Stimulated activated naive CD4-positive, alpha-beta T cell (primary cell): ENCODE results near the gene CTTNBP2.
"Not testable (repeated sequence)": the region's sequence is repeated elsewhere in the genome, so short reads cannot be mapped to it uniquely, and the experiment has no call there.

Source experiments
- DNase-seq, 6 experiments: peaks; one replicate each; lab custom pipeline; 2025; lab: John Stamatoyannopoulos, UW

CTTNBP2 gene

DNA sequence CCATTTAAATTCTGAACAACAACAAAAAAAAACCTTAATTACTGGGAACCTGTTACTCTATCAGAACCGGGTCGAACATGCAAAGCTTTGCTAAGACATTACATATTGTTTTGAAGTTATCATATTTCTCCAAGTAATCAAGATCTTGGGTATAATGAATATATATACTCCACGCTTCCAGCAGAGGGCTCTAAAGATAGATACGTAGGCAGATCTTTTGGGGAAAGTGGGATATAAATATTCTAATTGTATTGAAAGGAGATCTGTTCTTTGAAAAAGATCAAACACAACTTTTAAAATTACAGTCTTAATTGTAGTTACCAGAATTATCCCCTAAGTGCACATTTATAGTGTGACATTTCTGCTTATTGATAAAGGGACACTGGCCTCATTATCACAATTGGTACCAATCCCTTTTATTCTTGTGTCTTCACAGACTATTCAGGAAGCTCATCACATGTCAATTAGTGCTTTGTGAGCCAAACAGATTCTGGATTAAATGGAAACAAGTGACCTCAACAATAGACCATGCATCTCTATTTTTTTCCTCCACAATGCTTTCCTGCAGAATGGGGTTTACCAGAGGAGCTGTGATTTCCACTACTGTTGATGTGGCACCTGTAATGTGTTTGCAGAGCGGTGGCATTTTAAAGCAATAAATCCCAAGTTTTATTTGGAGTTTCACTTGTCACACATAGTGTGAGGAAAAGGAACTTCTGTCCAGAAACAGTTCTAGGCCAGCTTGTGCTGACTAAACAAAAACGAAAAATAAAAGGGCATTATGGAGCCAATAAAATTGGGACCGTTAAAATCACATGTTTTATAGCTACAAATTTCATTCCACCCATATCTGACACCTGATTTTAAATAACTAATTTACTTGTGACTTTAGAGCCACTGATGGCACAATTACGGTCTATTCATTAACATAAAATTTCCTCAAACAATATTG, 122.4 kb downstream of the CTTNBP2 start:
- DNase-seq: no peak

DNA sequence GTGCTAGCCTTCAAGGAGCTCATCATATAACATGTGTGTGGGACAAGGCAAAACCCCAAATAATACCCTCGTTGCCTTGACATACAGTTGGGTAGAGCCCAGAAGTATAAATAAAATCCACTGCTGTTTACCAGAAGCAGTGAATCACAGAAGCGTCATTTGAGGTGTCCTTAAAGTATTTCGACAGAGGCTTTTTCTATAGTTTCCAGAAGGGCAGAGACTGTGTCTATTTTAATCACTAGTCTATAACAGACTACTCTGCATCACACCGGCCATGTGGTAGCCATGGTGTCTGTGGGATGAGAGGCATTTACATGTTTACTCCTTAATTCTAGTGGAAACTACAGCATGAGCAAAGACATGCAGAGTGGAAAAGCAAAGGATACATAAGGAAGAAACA, 131.3 kb downstream of the CTTNBP2 start:
- no peak for DNase-seq

DNA sequence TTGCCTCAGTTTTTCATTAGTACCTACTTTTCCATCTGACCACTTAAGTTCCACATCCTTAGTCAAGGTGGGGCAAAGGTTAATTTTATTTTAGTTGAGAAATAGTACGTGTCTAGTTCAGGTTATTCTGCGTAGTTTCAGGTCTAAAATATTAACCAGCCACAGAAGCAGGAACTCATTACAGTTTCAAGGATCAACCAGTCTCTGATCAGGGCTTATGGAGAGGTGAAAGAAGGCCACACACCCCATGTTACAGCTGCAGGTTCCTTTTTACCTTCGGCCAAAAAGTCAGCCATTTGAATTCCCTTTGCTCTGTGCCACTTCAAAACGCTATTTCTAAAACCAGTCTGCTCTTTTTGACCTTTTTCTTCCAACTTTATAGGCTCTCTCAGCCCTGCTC, 134.2 kb downstream of the CTTNBP2 start:
- no peak for DNase-seq

DNA sequence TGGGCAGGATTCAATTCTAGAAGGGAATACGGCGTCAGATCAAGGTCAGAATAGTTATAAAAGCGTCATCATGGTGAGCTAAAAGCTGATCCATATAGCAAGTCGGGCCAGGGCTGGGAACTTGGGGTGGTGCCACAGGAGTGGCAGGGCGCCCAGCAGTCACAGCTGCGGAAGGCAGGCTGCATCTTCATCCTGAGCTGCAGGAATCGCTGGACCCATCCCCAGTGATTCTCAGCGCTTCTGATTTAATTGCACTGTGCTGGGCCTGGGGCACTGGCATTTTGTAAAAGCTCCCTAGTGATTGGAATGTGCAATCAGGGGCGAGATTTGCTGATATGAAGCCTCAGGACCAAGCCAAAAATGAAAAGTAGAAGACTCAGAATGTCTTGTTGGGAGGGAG, 135.3 kb downstream of the CTTNBP2 start:
- no peak for DNase-seq

DNA sequence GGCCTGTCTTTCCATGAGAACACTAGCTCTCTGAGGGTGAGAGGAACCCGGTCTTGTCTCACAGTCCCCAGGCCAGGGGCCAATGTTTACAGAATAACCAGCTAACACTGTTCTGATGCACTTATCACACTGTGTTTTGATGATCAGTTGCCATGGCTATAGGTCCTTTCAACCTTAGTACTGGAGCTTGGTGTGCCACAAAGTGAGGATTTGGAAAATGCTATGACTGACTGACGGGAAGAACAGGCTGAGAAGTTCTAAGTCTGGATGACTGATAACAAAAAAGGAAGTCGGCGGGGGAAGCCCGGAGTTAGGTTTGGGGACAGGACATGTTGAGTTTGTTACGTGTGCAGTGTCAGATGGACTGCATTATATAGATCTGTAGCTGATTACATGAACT, 141.8 kb downstream of the CTTNBP2 start:
- no peak for DNase-seq

DNA sequence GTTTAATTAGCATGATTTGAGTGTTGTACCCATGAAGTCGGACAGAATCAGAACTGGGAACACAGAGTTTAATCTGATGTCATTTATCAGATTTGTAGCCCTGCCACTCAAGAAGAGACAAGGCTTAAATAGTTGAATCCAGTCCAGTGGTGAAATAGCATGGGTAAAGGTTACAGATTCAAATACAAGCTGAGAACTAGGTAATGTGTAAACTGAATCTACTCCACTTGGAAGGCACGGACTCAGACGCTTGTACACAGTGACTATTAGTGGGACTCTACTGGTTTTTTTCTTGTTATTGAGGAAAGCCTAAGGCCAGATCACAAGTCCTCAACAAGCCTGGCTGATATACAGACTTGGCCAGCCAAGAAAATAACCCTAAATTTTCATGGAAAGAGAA, 142.9 kb downstream of the CTTNBP2 start:
- DNase-seq: no peak

DNA sequence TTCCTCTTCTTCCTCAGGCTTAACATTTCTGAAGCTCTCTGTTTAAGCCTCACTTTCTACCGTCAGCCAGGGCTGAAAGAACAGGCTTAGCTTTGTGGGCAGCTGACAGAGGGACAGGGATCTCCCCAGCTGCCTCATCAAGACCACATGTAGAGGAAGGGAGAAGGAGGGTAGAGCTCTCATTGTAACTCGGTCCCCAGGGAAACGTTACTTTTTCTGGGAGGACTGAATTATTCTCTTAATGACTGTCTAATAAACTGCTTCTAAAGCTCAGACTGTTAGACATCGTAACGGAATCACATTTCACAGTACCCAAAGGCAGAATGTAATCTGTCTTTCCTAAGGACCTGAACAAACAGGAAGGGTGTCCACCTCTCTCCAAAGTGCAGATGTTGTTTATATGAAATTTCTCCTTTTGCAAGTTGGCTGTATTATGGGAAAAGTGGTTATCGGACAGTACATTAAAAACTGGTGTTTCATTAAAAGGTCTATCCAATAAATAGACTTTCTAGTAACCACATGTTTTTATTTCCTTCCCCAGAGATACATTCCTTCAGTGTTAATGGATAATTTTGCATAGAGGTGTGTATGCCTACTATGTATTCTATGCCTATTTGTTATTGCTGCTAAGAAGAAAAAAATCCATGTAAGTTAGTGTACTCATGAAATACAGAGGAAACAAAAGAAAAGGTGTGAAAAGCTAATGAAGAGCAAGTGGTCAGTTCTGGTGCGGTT, 144.2 kb downstream of the CTTNBP2 start:
- DNase-seq: no peak

DNA sequence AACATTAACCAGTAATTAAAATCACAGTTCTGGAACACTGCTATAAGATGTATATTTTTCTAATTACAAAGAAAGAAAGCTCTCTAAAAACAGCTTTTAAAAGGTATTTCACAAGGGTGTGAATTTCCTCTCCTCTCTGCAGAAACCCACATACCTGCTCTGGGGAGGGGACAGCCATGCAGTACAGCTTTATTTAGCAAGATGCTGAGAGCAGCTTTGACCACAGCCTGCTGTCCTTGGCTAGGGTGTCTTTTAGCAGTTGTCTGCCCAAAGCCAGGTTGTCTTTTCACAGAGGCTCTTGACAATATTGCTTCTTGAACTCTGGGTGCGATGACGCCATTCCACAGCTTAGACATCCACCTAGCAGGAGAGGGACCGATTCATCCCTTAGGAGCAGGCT, 148.3 kb downstream of the CTTNBP2 start:
- DNase-seq: no peak

DNA sequence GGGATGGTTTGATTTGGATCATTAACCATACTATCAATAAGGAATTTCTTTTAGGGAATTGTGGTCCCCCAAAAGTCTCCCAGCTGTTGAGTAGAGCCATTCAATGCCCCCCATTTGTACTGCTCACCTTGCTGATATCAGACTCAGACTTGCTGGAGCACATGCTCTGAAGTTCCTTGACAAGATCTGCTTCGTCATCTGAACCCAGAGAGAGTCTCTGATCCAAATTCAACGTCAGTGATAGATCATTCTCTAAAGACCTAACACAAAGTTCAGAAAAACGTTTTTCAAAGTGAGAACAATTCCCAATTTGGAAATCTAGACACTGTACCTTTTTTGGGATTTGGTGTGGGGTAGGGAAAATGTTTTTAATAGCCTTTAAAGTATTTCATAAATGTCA, 153.9 kb downstream of the CTTNBP2 start:
- no peak for DNase-seq

DNA sequence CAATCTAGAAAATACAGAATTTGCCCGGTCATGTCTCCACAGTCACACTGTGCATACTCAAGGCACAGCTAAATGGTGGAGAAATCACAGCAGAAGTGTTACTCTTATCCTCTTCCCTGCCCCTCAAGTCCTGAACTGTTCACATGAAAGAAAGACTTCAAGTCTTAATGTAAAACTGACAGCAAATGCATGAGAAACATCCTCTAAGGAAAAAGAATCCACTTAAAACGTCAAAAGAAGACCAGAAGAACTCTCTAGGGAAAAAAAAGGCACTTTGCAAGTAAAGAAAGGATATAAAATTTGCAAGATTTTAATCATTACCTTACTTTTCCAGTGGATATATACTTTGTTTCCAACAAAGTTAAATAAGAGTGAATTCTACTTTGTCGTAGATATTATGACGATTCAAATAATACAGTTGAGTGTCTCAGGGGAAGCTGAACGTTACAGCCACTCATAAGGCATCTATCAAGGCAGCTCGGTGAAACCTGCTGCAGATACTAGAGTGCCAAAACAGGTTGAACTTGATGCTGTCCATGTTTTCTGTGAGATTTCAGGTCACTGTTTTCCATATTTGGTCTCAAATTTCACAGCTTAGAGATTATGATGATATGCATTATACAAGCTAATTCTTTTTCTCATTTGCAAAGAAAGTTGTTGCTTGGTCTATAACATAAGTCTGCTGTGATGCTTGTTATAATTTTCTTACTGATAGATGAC, 155.0 kb downstream of the CTTNBP2 start:
- DNase-seq: no peak

DNA sequence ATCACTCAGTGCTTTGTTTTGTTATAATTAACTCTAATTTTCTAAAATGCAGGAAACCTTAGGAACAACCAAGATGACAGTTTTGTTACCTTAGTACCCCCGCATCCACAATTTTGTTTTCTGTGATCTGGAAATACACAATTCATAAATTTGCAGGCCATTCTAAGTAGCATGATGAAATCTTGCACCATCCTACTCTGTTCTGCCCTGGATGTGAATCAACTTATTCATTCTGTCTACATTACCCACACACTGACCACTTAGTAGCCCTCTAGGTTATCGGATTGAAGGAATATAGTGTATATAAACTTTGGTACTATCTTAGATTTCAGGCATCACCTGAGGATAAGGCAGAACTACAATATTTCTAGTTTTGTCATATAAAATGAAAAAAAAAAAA, 155.9 kb downstream of the CTTNBP2 start:
- DNase-seq: no peak

DNA sequence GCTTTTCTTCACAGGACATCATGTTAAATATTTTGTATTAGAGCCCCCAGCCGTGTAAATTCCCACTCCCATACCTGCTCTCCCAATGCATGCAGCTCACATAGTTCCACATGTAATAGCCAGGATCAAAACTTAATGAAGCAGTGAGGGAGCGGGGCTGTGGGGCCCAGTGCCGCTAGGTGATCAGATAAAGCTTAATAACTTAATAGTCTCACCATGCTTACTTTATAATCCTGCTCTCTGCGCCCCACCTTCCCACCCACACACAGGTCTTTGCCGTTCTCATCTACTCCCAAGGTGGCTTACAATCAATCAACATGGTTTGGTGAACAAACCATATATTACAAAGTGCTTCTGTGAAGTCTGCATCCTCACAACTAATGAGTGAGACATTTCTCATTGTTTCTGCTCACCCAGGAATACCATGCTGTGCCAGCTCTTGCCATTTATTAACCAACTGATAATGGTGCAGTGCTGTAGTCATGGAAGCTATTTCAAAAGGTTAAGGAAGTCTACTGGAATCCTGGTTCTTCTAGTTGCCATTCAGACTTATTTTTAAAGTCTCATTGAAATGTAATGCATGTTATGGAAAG, 156.4 kb downstream of the CTTNBP2 start:
- no peak for DNase-seq

DNA sequence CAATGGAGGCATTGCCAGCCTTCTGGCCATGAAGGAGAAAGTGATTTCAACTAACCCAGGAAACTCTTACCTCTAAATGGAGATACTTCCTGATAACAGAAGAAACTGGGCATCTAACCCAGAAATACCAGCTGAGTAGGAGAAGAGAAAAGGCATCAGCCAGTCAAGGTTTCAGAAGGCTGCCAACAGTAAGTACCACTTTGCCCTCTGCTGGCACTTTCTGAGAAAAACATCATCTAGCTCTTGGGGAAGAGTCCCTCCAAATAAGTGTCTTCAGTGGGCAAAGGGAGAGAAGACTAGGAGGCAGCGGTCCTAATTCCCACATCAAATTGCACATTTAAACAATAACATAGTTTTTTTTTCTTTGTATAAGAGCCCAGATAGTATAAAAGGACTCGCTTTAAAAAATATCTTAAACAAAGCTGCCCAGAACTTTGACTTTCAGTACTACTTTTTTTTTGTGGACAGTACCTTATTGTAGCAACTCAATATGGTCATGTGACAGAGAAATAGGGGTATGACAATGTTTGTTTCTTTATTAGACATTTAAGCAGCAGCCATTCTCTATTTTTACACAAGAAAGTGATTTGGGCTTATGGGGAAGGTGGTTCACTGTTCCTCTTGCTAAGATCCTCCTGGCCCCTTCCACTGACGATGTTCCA, 157.3 kb downstream of the CTTNBP2 start:
- DNase-seq: no peak

DNA sequence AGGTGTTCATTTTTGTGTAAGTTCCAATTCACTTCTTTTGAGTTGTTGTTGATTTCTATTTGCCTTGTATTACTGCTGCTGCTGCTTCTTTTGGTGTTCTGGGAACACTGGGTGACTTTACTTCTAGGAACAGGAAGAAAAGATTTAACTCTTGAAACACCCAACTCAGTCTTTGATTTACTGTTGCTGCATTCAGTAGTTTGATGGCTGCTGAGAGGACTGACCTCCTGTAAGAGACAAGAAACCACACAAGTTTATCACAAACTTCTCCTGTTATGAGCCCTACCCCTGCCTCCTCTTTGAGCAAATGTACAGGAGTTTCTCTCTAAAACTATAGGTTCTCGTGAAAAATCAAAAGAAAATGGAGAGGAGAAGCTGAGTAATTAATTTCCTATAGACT, 161.7 kb downstream of the CTTNBP2 start:
- DNase-seq: no peak

DNA sequence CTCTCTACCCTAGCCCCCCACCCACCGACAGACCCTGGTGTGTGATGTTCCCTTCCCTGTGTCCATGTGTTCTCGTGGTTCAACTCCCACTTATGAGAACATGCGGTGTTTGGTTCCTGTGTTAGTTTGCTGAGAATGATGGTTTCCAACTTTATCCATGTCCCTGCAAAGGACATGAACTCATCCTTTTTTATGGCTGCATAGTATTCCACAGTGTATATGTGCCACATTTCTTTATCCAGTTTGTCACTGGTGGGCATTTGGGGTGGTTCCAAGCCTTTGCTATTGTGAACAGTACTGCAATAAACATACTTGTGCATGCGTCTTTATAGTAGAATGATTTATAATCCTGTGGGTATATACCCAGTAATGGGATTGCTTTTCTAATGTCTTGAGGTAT, 165.1 kb downstream of the CTTNBP2 start:
- DNase-seq: not testable (repeated sequence)

DNA sequence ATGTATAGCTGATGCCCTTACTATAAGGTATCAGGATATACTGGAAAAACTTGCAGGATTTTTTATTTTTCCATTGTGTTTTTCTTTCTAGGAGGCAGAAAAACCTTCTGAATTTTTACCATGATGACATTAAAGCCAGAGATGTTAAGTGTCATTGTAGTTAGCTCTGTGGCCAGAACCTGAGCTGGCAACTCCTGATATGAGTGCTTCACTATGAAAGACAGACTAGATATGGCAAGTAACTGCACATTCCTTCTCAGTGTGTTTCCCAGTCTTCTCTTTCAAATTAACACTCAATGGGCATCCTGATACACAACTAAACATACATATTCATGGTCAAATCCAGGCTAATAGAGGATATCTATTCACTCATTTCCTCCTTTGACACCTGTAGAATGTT, 166.2 kb downstream of the CTTNBP2 start:
- DNase-seq: no peak

DNA sequence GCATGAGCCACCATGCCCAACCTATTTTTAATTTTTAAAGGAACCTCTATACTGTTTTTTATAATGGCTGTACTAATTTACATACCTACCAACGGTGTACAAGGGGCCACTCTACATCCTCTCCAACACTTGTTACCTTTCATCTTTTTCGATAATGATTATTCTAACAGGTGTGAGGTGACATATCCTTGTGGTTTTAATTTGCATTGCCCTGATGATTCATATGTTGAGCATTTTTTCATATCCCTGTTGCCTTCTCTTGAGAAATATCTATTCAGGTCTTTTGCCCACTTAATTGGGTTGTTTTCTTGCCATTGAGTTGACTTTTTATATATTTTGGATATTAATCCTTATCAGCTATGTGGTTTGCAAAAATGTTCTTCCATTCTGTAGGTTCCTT, 167.0 kb downstream of the CTTNBP2 start:
- no peak for DNase-seq

DNA sequence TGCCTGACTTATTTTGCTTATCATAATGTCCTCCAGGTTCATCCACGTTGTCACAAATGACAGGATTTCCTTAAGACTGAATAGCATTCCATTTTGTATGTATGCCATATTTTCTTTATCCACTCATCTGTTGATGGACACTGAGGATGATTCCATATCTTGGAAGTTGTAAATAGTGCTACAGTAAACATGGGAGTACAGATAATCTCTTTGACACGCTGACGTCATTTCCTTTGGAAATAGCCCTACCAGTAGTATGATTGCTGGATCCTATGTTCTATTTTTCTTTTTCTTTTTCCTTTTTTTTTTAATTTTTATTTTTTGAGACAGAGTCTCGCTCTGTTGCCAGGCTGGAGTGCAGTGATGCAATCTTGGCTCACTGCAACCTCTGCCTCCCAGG, 167.6 kb downstream of the CTTNBP2 start:
- DNase-seq: no peak

DNA sequence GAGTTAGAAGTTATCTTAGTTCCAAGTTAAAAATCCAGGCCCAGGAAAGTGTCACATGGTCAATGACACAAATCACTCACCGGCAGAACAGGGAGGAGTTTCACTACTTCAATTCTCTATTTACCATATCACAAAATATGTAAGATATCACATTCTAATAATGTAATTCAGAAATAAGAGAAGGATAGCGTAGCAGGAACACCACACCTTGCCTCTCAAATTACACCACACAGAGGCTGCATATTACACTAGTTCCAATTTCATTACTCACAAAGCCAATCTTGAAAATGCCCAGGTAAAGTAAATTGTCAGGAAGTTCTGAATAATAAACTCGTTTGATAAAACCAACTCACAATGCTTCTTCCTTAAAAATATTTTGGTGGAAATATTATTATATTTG, 169.2 kb downstream of the CTTNBP2 start:
- no peak for DNase-seq

DNA sequence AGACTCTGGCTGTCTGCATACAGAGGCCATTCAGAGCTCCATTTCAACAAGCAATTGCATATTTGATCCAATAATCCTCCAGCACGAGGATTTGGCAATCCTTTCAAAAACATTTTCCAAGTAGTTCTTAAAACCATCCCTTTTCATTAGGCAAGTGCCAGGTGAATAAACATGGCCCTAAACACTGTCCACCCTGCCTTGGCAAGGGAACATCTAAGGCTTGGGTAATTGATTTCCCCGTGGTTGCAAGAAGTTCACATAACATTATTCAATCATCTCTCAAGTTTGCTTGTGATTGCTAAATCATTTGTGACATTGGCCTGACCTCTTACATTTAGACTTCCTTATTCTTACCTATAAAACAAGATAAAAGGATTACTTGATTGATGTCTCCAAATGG, 175.2 kb downstream of the CTTNBP2 start:
- no peak for DNase-seq

DNA sequence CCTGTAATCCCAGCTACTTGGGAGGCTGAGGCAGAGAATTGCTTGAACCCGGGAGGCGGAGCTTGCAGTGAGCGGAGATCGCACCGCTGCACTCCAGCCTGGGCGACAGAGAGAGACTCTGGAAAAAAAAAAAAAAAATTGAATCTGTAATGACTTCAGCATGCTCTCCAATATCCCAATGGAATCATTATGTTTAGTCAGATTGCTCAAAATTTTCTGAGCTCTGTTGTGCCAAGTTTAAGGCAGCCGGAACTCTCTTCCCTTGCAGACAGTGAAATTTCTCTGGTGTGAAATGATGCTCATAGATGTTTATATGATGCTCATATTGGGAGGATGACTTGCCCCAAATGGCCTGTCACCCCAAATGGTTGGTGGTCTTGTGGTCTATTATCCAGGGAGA, 180.9 kb downstream of the CTTNBP2 start:
- DNase-seq: no peak

DNA sequence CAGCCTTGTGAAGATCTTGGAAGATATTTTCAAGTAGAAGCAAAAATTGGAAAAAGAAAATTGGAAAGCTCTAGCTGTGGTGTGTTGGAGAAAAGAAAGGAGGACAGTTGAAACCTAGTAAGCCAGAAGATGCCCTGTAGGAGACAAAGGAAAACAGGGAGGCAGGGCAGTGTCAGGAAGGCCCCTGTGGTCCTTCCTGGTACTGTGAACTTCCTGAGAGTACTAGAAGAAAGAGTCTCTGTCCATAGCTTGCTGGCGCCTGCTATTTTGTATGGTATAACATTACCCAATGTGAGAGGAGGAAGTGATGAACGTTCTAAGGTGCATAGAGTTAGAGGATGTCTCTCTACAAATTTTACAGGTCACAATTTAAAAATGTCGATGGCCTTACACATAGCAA, 183.1 kb downstream of the CTTNBP2 start:
- no peak for DNase-seq
